Astrocyte (in vitro differentiated cells and primary cell): ENCODE measurements around the gene GAB1. TPM values are rescaled to one million over a fixed set of nuclear protein-coding genes. Genes with fewer than 3 reads are reported as not detected.

ENCODE experiments used
- DNase-seq: peaks from one replicate; pipeline ENCODE4 v3.0.0-alpha.2; 2010; ENCODE audit warnings: low read depth
- FAIRE-seq: peaks from 2 replicates; lab custom pipeline; 2011; peaks lifted over from hg19 to GRCh38; lab: Jason Lieb, UNC
- H2AFZ ChIP-seq: 2 replicates; pipeline ENCODE4 v1.6.0; 2012; ENCODE audit warnings: low read depth, low read length, inconsistent platforms
- H3K27ac ChIP-seq: 2 replicates; pipeline ENCODE4 v1.5.1; 2011; ENCODE audit warnings: low read depth, low read length, inconsistent platforms
- H3K27me3 ChIP-seq: 2 replicates; pipeline ENCODE4 v1.6.0; 2011; ENCODE audit warnings: low read length, inconsistent platforms; ENCODE audit not compliant: insufficient read depth
- H3K36me3 ChIP-seq: 2 replicates; pipeline ENCODE4 v1.5.1; 2011; ENCODE audit warnings: low read length, inconsistent platforms; ENCODE audit not compliant: insufficient read depth
- H3K4me1 ChIP-seq: 2 replicates; pipeline ENCODE4 v1.5.1; 2011; ENCODE audit warnings: low read length, inconsistent platforms; ENCODE audit not compliant: insufficient read depth
- H3K4me2 ChIP-seq: 2 replicates; pipeline ENCODE4 v1.6.0; 2012; ENCODE audit warnings: low read length, inconsistent platforms
- H3K4me3 ChIP-seq: 2 replicates; pipeline ENCODE4 v1.5.1; 2011; ENCODE audit warnings: low read depth, mild to moderate bottlenecking, low read length, inconsistent platforms; ENCODE audit not compliant: insufficient read depth
- H3K79me2 ChIP-seq: 2 replicates; pipeline ENCODE4 v1.6.0; 2012; ENCODE audit warnings: mild to moderate bottlenecking, low read length, inconsistent platforms; ENCODE audit not compliant: insufficient read depth
- H3K9ac ChIP-seq: 2 replicates; pipeline ENCODE4 v1.6.0; 2012; ENCODE audit warnings: mild to moderate bottlenecking, low read length, inconsistent platforms
- H3K9me3 ChIP-seq: 2 replicates; pipeline ENCODE4 v1.5.1; 2012; ENCODE audit warnings: low read depth, mild to moderate bottlenecking, low read length, inconsistent platforms; ENCODE audit not compliant: insufficient read depth
- H4K20me1 ChIP-seq: 2 replicates; pipeline ENCODE4 v1.6.0; 2012; ENCODE audit warnings: low read length, inconsistent platforms; ENCODE audit not compliant: insufficient read depth
- H3K27ac Mint-ChIP-seq: one replicate; pipeline ENCODE4 v1.8.0; 2021; ENCODE audit warnings: mild to moderate bottlenecking, mixed read lengths; ENCODE audit not compliant: unreplicated experiment
- H3K27me3 Mint-ChIP-seq: one replicate; pipeline ENCODE4 v1.8.0; 2021; ENCODE audit warnings: low read depth, mixed read lengths; ENCODE audit not compliant: unreplicated experiment
- H3K36me3 Mint-ChIP-seq: one replicate; pipeline ENCODE4 v1.8.0; 2021; ENCODE audit warnings: low read depth, mixed read lengths; ENCODE audit not compliant: unreplicated experiment
- H3K4me1 Mint-ChIP-seq: one replicate; pipeline ENCODE4 v1.8.0; 2021; ENCODE audit warnings: low read depth, mixed read lengths; ENCODE audit not compliant: unreplicated experiment
- H3K4me3 Mint-ChIP-seq: one replicate; pipeline ENCODE4 v1.8.0; 2021; ENCODE audit warnings: mild to moderate bottlenecking, moderate library complexity, mixed read lengths; ENCODE audit not compliant: unreplicated experiment
- H3K9me3 Mint-ChIP-seq: one replicate; pipeline ENCODE4 v1.8.0; 2021; ENCODE audit warnings: mild to moderate bottlenecking, mixed read lengths; ENCODE audit not compliant: unreplicated experiment
- EZH2 ChIP-seq: IDR thresholded peaks from 2 replicates; pipeline ENCODE4 v1.6.1; 2012; ENCODE audit warnings: mild to moderate bottlenecking, low read length, inconsistent platforms; ENCODE audit not compliant: insufficient read depth
- total RNA-seq: library from RNA; stranded (reverse); gene quantifications from 2 replicates; pipeline ENCODE4 v1.2.1, GENCODE V29; 2021
- TF ChIP-seq, protein P1 (sequence below): IDR thresholded peaks from 2 replicates; pipeline ENCODE4 v1.5.1; 2011; ENCODE audit warnings: low read depth, mild to moderate bottlenecking, inconsistent platforms, low read length, moderate library complexity; ENCODE audit not compliant: insufficient read depth

The GAB1 gene
- total RNA-seq, 1 donor from 2014 or later: 12.4 TPM

DNA sequence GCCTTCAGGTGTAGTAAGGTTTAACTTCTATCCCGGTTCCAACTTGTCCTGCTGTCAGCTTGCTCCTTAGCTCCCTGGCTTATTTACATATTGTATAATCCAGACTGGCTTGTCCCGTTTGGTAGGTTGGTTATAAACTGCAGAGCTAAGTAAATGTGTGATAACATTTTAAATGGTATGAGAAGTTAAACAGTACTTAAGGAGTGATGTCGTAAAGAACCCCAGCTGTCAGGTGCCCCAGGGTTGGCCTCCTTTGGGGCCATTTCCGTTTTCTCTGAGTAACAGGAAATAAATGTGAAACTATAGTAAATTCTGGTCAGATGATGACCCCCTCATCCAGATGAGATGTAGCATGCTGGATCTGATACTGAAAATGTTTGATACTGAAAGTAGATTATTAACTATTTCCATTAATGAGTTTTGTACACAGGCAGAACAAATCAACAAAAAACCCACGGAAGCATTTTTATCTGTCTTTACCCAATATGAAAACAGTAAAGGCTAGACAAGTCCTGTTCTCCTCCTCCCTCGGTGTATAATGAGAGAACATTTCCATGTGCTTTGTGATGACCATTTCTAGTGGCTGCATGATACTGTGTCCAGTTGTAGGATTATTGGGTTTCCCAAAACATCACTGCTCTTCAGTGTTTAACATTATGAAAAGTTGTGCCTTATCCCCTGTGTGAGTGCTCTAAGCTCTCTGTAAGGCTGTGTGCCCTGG, 22.4 kb downstream of the GAB1 start:
- no peak overlapping the region for H3K27ac ChIP-seq
- H3K79me2 ChIP-seq: peaks cover 3% of the 10 kb centered on the region
- no peak overlapping the region for H3K9ac ChIP-seq
- H3K4me1 Mint-ChIP-seq: peaks cover 25% of the 10 kb centered on the region
- H3K27me3 Mint-ChIP-seq: no peaks in the 10 kb centered on the region
- no peak overlapping the region for H3K4me3 ChIP-seq
- H3K36me3 Mint-ChIP-seq: no peaks in the 10 kb centered on the region
- DNase-seq: peak; percentile 60
- no peaks in the 10 kb centered on the region for H3K9me3 ChIP-seq
- H2AFZ ChIP-seq: no peak overlapping the region
- H3K9me3 Mint-ChIP-seq: no peaks in the 10 kb centered on the region
- H3K27me3 ChIP-seq: no peaks in the 10 kb centered on the region
- no peak for FAIRE-seq
- H3K36me3 ChIP-seq: no peaks in the 10 kb centered on the region
- peak overlapping the region; percentile 43 for H3K4me2 ChIP-seq
- peaks cover 26% of the 10 kb centered on the region for H3K4me1 ChIP-seq
- H3K4me3 Mint-ChIP-seq: no peak overlapping the region
- H3K27ac Mint-ChIP-seq: no peak overlapping the region
- TF ChIP-seq EZH2: no peak
- TF ChIP-seq, protein P1, sequence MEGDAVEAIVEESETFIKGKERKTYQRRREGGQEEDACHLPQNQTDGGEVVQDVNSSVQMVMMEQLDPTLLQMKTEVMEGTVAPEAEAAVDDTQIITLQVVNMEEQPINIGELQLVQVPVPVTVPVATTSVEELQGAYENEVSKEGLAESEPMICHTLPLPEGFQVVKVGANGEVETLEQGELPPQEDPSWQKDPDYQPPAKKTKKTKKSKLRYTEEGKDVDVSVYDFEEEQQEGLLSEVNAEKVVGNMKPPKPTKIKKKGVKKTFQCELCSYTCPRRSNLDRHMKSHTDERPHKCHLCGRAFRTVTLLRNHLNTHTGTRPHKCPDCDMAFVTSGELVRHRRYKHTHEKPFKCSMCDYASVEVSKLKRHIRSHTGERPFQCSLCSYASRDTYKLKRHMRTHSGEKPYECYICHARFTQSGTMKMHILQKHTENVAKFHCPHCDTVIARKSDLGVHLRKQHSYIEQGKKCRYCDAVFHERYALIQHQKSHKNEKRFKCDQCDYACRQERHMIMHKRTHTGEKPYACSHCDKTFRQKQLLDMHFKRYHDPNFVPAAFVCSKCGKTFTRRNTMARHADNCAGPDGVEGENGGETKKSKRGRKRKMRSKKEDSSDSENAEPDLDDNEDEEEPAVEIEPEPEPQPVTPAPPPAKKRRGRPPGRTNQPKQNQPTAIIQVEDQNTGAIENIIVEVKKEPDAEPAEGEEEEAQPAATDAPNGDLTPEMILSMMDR: no peak
- H4K20me1 ChIP-seq: peaks cover 4% of the 10 kb centered on the region

DNA sequence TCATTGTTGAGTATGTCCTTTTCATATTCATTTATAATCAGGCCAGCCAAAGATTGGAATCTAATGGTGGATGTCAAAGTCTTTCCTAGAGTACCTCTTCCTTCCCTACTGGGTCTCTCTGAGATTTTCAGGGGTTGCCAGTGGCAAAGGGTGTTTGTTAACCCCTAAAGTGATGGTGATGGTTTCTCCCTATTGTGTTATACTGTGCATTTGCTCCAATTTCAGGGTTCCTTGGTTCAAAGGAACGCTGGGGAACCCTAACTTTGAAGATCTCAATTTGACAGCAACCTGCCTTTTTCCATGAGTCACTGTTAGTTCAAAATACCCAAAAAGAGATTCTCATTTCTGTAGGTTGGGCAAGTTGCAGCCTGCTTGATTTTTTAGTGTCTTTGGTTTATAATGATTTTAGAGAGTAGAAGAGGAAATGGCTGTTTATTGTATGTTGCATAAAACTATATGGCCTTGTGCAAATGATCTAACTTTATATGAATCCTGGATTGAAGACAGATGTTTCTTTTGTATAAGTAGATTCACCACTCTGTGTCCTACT, 23.0 kb downstream of the GAB1 start:
- peaks cover 28% of the 10 kb centered on the region for H3K4me1 Mint-ChIP-seq
- no peaks in the 10 kb centered on the region for H3K27me3 Mint-ChIP-seq
- no peak overlapping the region for H3K4me3 Mint-ChIP-seq
- no peaks in the 10 kb centered on the region for H3K36me3 Mint-ChIP-seq
- Histone ChIP-seq H4K20me1 (peaks cover 4% of the 10 kb centered on the region), H3K27me3 (no peaks in the 10 kb centered on the region), H2AFZ (no peak overlapping the region), H3K4me2 (peak overlapping the region; percentile 43), H3K9me3 (no peaks in the 10 kb centered on the region), H3K4me1 (peaks cover 26% of the 10 kb centered on the region), H3K9ac (no peak overlapping the region), H3K36me3 (no peaks in the 10 kb centered on the region), H3K79me2 (peaks cover 3% of the 10 kb centered on the region), H3K4me3 (no peak overlapping the region), H3K27ac (no peak overlapping the region)
- DNase-seq (no peak), FAIRE-seq (no peak)
- no peaks in the 10 kb centered on the region for H3K9me3 Mint-ChIP-seq
- H3K27ac Mint-ChIP-seq: no peak overlapping the region
- TF ChIP-seq EZH2: no peak
- TF ChIP-seq, protein P1: no peak
